ENCODE data around the gene GSTO2. TPM values are rescaled to one million over a fixed set of nuclear protein-coding genes. Genes with fewer than 3 reads are reported as not detected.

Gene GSTO2
- total and polyA plus RNA-seq, 2 experiments from 2014 or later = 30.7 to 49.8 TPM

GRCh38 chr10:104288355-104288754 lies 19.4 kb downstream of the GSTO2 start:
- DNase-seq (ENCODE audit: low spot score) (no peak), ATAC-seq (no peak)
- Mint-ChIP-seq H3K4me3 (no peak overlapping the region), H3K9me3 (no peaks in the 10 kb centered on the region), H3K27me3 (ENCODE audit: insufficient read depth, low read depth, poor library complexity) (no peaks in the 10 kb centered on the region), H3K4me1 (peaks cover 13% of the 10 kb centered on the region; the same call in 2 of the 3 replicates), H3K36me3 (ENCODE audit: low read depth) (peaks cover 3% of the 10 kb centered on the region; the same call in 2 of the 3 replicates), H3K27ac (no peak overlapping the region)
- Histone ChIP-seq H3K4me2 (no peak overlapping the region), H3F3A (replicated peaks; ENCODE audit: low read depth) (0 out of 2 replicates have a peak, but pooled peaks cover 7% of the 10 kb centered on the region), H3K79me2 (replicated peaks; ENCODE audit: insufficient read depth) (no peaks in the 10 kb centered on the region; the same call in 1 of the 2 replicates), H3K36me3 (ENCODE audit: insufficient read depth) (no peaks in the 10 kb centered on the region), H2AFZ (no peak overlapping the region), H3K27ac (ENCODE audit: low read depth) (no peak overlapping the region), H3K4me3 (no peak overlapping the region), H4K20me1 (replicated peaks; ENCODE audit: insufficient read depth) (no peaks in the 10 kb centered on the region), H3K9me2 (ENCODE audit: insufficient read depth) (no peaks in the 10 kb centered on the region), H3K4me1 (ENCODE audit: insufficient read depth) (peaks cover 9% of the 10 kb centered on the region), H3K27me3 (ENCODE audit: insufficient read depth) (no peaks in the 10 kb centered on the region)
- no peak for TF ChIP-seq EZH2phosphoT487 (IDR thresholded peaks at IDR 0.05; ENCODE audit: unreplicated experiment)
- no peak for TF ChIP-seq CREB1 (CRISPR knock-in tag; IDR thresholded peaks at IDR 0.05; ENCODE audit: low read depth)
- TF ChIP-seq, protein P1, sequence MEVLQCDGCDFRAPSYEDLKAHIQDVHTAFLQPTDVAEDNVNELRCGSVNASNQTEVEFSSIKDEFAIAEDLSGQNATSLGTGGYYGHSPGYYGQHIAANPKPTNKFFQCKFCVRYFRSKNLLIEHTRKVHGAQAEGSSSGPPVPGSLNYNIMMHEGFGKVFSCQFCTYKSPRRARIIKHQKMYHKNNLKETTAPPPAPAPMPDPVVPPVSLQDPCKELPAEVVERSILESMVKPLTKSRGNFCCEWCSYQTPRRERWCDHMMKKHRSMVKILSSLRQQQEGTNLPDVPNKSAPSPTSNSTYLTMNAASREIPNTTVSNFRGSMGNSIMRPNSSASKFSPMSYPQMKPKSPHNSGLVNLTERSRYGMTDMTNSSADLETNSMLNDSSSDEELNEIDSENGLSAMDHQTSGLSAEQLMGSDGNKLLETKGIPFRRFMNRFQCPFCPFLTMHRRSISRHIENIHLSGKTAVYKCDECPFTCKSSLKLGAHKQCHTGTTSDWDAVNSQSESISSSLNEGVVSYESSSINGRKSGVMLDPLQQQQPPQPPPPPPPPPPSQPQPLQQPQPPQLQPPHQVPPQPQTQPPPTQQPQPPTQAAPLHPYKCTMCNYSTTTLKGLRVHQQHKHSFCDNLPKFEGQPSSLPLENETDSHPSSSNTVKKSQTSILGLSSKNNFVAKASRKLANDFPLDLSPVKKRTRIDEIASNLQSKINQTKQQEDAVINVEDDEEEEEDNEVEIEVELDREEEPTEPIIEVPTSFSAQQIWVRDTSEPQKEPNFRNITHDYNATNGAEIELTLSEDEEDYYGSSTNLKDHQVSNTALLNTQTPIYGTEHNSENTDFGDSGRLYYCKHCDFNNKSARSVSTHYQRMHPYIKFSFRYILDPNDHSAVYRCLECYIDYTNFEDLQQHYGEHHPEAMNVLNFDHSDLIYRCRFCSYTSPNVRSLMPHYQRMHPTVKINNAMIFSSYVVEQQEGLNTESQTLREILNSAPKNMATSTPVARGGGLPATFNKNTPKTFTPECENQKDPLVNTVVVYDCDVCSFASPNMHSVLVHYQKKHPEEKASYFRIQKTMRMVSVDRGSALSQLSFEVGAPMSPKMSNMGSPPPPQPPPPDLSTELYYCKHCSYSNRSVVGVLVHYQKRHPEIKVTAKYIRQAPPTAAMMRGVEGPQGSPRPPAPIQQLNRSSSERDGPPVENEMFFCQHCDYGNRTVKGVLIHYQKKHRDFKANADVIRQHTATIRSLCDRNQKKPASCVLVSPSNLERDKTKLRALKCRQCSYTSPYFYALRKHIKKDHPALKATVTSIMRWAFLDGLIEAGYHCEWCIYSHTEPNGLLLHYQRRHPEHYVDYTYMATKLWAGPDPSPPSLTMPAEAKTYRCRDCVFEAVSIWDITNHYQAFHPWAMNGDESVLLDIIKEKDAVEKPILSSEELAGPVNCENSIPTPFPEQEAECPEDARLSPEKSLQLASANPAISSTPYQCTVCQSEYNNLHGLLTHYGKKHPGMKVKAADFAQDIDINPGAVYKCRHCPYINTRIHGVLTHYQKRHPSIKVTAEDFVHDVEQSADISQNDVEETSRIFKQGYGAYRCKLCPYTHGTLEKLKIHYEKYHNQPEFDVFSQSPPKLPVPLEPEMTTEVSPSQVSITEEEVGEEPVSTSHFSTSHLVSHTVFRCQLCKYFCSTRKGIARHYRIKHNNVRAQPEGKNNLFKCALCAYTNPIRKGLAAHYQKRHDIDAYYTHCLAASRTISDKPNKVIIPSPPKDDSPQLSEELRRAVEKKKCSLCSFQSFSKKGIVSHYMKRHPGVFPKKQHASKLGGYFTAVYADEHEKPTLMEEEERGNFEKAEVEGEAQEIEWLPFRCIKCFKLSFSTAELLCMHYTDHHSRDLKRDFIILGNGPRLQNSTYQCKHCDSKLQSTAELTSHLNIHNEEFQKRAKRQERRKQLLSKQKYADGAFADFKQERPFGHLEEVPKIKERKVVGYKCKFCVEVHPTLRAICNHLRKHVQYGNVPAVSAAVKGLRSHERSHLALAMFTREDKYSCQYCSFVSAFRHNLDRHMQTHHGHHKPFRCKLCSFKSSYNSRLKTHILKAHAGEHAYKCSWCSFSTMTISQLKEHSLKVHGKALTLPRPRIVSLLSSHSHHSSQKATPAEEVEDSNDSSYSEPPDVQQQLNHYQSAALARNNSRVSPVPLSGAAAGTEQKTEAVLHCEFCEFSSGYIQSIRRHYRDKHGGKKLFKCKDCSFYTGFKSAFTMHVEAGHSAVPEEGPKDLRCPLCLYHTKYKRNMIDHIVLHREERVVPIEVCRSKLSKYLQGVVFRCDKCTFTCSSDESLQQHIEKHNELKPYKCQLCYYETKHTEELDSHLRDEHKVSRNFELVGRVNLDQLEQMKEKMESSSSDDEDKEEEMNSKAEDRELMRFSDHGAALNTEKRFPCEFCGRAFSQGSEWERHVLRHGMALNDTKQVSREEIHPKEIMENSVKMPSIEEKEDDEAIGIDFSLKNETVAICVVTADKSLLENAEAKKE (CRISPR knock-in tag; IDR thresholded peaks at IDR 0.05) = no peak

- no peaks in the 10 kb centered on the region; the same call in 2 of the 3 replicates for H3K36me3 Mint-ChIP-seq (ENCODE audit: low read depth)
- Histone ChIP-seq H3K4me2 (peak overlapping the region; percentile 61), H4K20me1 (replicated peaks; ENCODE audit: insufficient read depth) (no peaks in the 10 kb centered on the region), H3K79me2 (replicated peaks; ENCODE audit: insufficient read depth) (no peaks in the 10 kb centered on the region), H3K4me1 (ENCODE audit: insufficient read depth) (peaks cover 9% of the 10 kb centered on the region), H3K36me3 (ENCODE audit: insufficient read depth) (no peaks in the 10 kb centered on the region), H3K9me2 (ENCODE audit: insufficient read depth) (no peaks in the 10 kb centered on the region), H3K27ac (ENCODE audit: low read depth) (no peak overlapping the region), H2AFZ (no peak overlapping the region), H3F3A (replicated peaks; ENCODE audit: low read depth) (0 out of 2 replicates have a peak, but pooled peaks cover 7% of the 10 kb centered on the region), H3K27me3 (ENCODE audit: insufficient read depth) (no peaks in the 10 kb centered on the region), H3K4me3 (peak overlapping the region; percentile 1; the same call in 1 of the 2 replicates)
- H3K27me3 Mint-ChIP-seq (ENCODE audit: insufficient read depth, low read depth, poor library complexity) = no peaks in the 10 kb centered on the region
- peak overlapping the region; percentile 37; the same call in 2 of the 3 replicates for H3K4me3 Mint-ChIP-seq
- peak; percentile 95 for DNase-seq (ENCODE audit: low spot score)
- peak; percentile 99 for ATAC-seq
- H3K4me1 Mint-ChIP-seq = peaks cover 13% of the 10 kb centered on the region; the same call in 2 of the 3 replicates
- no peak overlapping the region for H3K27ac Mint-ChIP-seq
- H3K9me3 Mint-ChIP-seq = no peaks in the 10 kb centered on the region
- TF ChIP-seq, protein P2, sequence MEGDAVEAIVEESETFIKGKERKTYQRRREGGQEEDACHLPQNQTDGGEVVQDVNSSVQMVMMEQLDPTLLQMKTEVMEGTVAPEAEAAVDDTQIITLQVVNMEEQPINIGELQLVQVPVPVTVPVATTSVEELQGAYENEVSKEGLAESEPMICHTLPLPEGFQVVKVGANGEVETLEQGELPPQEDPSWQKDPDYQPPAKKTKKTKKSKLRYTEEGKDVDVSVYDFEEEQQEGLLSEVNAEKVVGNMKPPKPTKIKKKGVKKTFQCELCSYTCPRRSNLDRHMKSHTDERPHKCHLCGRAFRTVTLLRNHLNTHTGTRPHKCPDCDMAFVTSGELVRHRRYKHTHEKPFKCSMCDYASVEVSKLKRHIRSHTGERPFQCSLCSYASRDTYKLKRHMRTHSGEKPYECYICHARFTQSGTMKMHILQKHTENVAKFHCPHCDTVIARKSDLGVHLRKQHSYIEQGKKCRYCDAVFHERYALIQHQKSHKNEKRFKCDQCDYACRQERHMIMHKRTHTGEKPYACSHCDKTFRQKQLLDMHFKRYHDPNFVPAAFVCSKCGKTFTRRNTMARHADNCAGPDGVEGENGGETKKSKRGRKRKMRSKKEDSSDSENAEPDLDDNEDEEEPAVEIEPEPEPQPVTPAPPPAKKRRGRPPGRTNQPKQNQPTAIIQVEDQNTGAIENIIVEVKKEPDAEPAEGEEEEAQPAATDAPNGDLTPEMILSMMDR (conservative IDR thresholded peaks at IDR 0.05; ENCODE audit: low read depth in 2 of 2) = peak; percentile 100
- TF ChIP-seq EZH2 (IDR thresholded peaks at IDR 0.05; ENCODE audit: low read depth, unreplicated experiment) (no peak), CREB1 (CRISPR knock-in tag; IDR thresholded peaks at IDR 0.05; ENCODE audit: low read depth) (peak; percentile 78), ETS1 (IDR thresholded peaks at IDR 0.05) (no peak; the same call in 1 of the 2 replicates), JUNB (IDR thresholded peaks at IDR 0.05; ENCODE audit: unreplicated experiment) (no peak), NANOG (IDR thresholded peaks at IDR 0.05; ENCODE audit: borderline replicate concordance) (no peak)
Observed at GRCh38 chr10:104291439-104291951, 22.5 kb downstream of the GSTO2 start.
